ENCODE data around the gene LCN2. TPM values are rescaled to one million over a fixed set of nuclear protein-coding genes. Genes with fewer than 3 reads are reported as not detected.

Gene LCN2
- total RNA-seq, 1 experiment from 2014 or later: 1.0 TPM

DNA sequence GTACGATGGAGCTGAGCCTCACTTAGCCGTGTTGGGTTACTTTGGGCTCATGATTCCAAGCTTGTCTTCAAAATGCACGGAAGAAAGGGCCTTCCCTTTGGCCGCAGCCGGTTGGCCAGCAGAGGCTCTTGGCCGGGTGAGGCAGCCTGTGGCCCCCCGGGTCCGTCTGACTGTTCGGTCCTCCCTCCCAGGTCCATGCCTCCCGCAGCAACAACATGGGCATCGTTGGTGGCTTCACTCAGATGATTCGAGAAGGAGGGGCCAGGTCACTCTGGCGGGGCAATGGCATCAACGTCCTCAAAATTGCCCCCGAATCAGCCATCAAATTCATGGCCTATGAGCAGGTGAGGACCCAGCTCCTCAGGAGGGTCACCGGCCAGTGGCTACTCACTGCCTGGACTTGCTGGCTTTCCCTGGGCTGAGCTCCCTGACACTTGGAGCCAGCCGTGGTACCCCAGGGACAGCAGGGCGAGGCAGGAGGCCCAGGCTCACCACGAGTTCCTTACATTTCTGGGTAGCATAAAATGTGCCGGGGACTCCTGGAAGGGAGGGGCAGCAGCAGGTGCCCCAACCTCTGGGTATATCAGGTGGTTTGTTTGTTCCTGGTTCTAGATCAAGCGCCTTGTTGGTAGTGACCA lies 43.6 kb upstream of the LCN2 start:
- CTCF ChIA-PET: no interaction called here
- Histone ChIP-seq H3K9me3 (ENCODE audit: control insufficient read depth, insufficient read depth, low read depth, low read length) (no peaks in the 10 kb centered on the region), H3K27ac (ENCODE audit: low read length) (no peak overlapping the region), H3K4me1 (ENCODE audit: control insufficient read depth, insufficient read depth, low read length) (no peaks in the 10 kb centered on the region), H3K4me3 (ENCODE audit: low read depth in 2 of 2, low read length in 2 of 2) (no peak overlapping the region), H3K36me3 (ENCODE audit: control insufficient read depth, insufficient read depth, low read length) (no peaks in the 10 kb centered on the region), H3K27me3 (ENCODE audit: control insufficient read depth, insufficient read depth, low read length) (no peaks in the 10 kb centered on the region)
- no peak for DNase-seq (ENCODE audit: low read depth, low spot score)
- intact Hi-C loops (cut with micrococcal nuclease; ENCODE audit: unreplicated experiment) (no loop called here), in situ Hi-C loops (cut with HindIII; ENCODE audit: low pct_unique_long_range_greater_than_20kb, low sequenced_read_pairs) (no loop called here)
- no peak for ATAC-seq
- TF ChIP-seq, protein P1, sequence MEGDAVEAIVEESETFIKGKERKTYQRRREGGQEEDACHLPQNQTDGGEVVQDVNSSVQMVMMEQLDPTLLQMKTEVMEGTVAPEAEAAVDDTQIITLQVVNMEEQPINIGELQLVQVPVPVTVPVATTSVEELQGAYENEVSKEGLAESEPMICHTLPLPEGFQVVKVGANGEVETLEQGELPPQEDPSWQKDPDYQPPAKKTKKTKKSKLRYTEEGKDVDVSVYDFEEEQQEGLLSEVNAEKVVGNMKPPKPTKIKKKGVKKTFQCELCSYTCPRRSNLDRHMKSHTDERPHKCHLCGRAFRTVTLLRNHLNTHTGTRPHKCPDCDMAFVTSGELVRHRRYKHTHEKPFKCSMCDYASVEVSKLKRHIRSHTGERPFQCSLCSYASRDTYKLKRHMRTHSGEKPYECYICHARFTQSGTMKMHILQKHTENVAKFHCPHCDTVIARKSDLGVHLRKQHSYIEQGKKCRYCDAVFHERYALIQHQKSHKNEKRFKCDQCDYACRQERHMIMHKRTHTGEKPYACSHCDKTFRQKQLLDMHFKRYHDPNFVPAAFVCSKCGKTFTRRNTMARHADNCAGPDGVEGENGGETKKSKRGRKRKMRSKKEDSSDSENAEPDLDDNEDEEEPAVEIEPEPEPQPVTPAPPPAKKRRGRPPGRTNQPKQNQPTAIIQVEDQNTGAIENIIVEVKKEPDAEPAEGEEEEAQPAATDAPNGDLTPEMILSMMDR (IDR thresholded peaks at IDR 0.05): no peak
- TF ChIP-seq POLR2AphosphoS5 (IDR thresholded peaks at IDR 0.05; ENCODE audit: low read depth, low read length) (no peak), TCF7L2 (IDR thresholded peaks at IDR 0.05; ENCODE audit: low read depth, low read length) (no peak), SIN3A (IDR thresholded peaks at IDR 0.05; ENCODE audit: borderline replicate concordance, insufficient read depth, low read depth, low read length) (no peak)
- TF ChIP-seq, protein P2, sequence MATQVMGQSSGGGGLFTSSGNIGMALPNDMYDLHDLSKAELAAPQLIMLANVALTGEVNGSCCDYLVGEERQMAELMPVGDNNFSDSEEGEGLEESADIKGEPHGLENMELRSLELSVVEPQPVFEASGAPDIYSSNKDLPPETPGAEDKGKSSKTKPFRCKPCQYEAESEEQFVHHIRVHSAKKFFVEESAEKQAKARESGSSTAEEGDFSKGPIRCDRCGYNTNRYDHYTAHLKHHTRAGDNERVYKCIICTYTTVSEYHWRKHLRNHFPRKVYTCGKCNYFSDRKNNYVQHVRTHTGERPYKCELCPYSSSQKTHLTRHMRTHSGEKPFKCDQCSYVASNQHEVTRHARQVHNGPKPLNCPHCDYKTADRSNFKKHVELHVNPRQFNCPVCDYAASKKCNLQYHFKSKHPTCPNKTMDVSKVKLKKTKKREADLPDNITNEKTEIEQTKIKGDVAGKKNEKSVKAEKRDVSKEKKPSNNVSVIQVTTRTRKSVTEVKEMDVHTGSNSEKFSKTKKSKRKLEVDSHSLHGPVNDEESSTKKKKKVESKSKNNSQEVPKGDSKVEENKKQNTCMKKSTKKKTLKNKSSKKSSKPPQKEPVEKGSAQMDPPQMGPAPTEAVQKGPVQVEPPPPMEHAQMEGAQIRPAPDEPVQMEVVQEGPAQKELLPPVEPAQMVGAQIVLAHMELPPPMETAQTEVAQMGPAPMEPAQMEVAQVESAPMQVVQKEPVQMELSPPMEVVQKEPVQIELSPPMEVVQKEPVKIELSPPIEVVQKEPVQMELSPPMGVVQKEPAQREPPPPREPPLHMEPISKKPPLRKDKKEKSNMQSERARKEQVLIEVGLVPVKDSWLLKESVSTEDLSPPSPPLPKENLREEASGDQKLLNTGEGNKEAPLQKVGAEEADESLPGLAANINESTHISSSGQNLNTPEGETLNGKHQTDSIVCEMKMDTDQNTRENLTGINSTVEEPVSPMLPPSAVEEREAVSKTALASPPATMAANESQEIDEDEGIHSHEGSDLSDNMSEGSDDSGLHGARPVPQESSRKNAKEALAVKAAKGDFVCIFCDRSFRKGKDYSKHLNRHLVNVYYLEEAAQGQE (IDR thresholded peaks at IDR 0.05; ENCODE audit: insufficient read depth in 1 of 2, low read depth in 2 of 2, low read length in 1 of 2): no peak
- no TSS peak for BruUV-seq (replicated peaks)
- POLR2A ChIA-PET: no interaction called here

DNA sequence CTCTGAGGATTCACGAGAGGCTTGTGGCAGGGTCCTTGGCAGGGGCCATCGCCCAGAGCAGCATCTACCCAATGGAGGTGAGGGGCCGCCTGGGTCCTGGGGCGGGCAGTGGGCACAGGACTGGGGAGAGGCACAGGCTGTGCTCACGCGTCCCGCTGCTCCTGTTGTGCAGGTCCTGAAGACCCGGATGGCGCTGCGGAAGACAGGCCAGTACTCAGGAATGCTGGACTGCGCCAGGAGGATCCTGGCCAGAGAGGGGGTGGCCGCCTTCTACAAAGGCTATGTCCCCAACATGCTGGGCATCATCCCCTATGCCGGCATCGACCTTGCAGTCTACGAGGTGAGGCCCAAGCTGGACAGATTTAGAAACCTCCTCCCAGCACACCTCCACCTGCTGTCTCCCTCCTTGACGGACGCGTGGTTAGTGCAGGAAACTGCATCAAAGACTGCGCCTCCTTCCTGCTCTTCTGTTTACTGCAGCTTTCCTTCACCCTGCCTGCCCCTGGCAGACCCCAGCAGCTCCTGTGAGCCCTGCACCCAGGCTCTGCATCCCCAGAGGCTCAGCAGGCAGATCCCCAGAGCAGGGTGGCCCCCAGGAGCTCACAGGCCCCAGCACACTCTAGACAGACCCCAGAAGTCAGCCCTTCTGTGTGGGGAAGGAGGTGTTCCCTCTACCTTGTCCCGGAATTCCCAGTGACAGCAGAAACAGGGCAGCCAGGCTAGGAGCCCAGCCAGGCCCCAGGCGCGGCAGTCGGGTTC lies 42.9 kb upstream of the LCN2 start:
- ChIA-PET CTCF (interaction anchor here (0.6 kb wide), 1 partner anchor 174 kb away, joined by 5 read pairs; no protein-coding TSS in a partner anchor), POLR2A (no interaction called here)
- Histone ChIP-seq H3K36me3 (ENCODE audit: control insufficient read depth, insufficient read depth, low read length) (no peaks in the 10 kb centered on the region), H3K27ac (ENCODE audit: low read length) (no peak overlapping the region), H3K27me3 (ENCODE audit: control insufficient read depth, insufficient read depth, low read length) (no peaks in the 10 kb centered on the region), H3K4me1 (ENCODE audit: control insufficient read depth, insufficient read depth, low read length) (no peaks in the 10 kb centered on the region), H3K9me3 (ENCODE audit: control insufficient read depth, insufficient read depth, low read depth, low read length) (no peaks in the 10 kb centered on the region), H3K4me3 (ENCODE audit: low read depth in 2 of 2, low read length in 2 of 2) (no peak overlapping the region)
- in situ Hi-C loops (cut with HindIII; ENCODE audit: low pct_unique_long_range_greater_than_20kb, low sequenced_read_pairs): no loop called here
- TF ChIP-seq SIN3A (IDR thresholded peaks at IDR 0.05; ENCODE audit: borderline replicate concordance, insufficient read depth, low read depth, low read length) (no peak), TCF7L2 (IDR thresholded peaks at IDR 0.05; ENCODE audit: low read depth, low read length) (no peak), POLR2AphosphoS5 (IDR thresholded peaks at IDR 0.05; ENCODE audit: low read depth, low read length) (no peak)
- TF ChIP-seq, protein P1 (IDR thresholded peaks at IDR 0.05): no peak
- TF ChIP-seq, protein P2 (IDR thresholded peaks at IDR 0.05; ENCODE audit: insufficient read depth in 1 of 2, low read depth in 2 of 2, low read length in 1 of 2): no peak
- no peak for DNase-seq (ENCODE audit: low read depth, low spot score)
- no peak for ATAC-seq
- no TSS peak for BruUV-seq (replicated peaks)
- intact Hi-C loops (cut with micrococcal nuclease; ENCODE audit: unreplicated experiment): no loop called here

Data from Panc1 (cell line).